T-helper 1 cell (primary cell): ENCODE measurements around the gene KIF21A.

Source experiments
- DNase-seq, 5 donors: peaks; one replicate each; pipeline ENCODE4 v3.0.0-alpha.2; 2012 to 2020

Gene KIF21A

DNA sequence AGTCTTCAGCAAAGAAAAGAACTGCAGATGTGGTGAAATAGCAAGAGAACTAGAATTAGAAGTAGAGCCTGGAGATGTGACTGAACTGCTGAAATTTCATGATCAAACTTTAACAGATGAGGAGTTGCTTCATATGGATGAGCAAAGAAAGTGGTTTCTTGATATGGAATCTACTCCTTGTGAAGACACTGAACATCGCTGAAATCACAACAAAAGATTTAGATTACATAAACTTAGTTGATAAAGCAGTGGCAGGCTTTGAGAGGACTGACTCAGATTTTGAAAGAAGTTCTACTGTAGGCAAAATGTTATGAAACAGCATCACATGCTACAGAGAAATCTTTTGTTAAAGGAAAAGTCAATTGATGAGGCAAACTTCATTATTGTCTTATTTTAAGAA is 175.0 kb downstream of the KIF21A start:
- DNase-seq = no peak

DNA sequence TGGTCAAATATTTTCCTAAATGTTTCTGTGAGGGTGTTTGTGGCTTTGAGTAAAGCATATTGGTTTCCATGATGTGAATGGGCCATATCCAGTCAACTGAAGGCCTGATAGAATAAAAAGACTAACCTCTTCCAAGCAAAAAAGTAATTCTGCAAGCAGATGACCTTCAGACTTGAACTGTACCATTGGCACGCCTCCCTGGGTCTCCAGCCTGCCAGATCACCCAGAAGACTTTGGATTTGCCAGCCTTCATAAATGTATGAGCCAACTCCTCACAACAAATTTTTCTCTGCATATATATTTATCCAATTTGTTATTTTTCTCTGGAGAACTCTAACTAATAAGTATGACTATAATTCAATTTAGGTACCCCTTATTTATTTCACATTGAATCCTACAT is 190.3 kb downstream of the KIF21A start:
- DNase-seq = no peak
